Measurements from ENCODE around the gene TMEM18. TPM values are rescaled to one million over a fixed set of nuclear protein-coding genes. Genes with fewer than 3 reads are reported as not detected.

Gene TMEM18
- polyA plus RNA-seq, 1 of the 3 experiments (the other 2 are of a cell fraction) = 29.3 TPM

- TF ChIP-seq, protein P1, sequence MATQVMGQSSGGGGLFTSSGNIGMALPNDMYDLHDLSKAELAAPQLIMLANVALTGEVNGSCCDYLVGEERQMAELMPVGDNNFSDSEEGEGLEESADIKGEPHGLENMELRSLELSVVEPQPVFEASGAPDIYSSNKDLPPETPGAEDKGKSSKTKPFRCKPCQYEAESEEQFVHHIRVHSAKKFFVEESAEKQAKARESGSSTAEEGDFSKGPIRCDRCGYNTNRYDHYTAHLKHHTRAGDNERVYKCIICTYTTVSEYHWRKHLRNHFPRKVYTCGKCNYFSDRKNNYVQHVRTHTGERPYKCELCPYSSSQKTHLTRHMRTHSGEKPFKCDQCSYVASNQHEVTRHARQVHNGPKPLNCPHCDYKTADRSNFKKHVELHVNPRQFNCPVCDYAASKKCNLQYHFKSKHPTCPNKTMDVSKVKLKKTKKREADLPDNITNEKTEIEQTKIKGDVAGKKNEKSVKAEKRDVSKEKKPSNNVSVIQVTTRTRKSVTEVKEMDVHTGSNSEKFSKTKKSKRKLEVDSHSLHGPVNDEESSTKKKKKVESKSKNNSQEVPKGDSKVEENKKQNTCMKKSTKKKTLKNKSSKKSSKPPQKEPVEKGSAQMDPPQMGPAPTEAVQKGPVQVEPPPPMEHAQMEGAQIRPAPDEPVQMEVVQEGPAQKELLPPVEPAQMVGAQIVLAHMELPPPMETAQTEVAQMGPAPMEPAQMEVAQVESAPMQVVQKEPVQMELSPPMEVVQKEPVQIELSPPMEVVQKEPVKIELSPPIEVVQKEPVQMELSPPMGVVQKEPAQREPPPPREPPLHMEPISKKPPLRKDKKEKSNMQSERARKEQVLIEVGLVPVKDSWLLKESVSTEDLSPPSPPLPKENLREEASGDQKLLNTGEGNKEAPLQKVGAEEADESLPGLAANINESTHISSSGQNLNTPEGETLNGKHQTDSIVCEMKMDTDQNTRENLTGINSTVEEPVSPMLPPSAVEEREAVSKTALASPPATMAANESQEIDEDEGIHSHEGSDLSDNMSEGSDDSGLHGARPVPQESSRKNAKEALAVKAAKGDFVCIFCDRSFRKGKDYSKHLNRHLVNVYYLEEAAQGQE (IDR thresholded peaks at IDR 0.05; ENCODE audit: low read depth, low read length) = no peak
- no peak for TF ChIP-seq MEF2A (IDR thresholded peaks at IDR 0.05; ENCODE audit: borderline replicate concordance, low read depth)
- TF ChIP-seq ELF1 (IDR thresholded peaks at IDR 0.05) = no peak
- TF ChIP-seq NRF1 (IDR thresholded peaks at IDR 0.05; ENCODE audit: low read depth, low read length) = no peak
- TF ChIP-seq TAF1 (IDR thresholded peaks at IDR 0.05; ENCODE audit: borderline replicate concordance, low read depth, low read length) = no peak
- no peak for TF ChIP-seq GABPA (IDR thresholded peaks at IDR 0.05; ENCODE audit: low read depth)
- no peak for TF ChIP-seq CHD2 (IDR thresholded peaks at IDR 0.05; ENCODE audit: low read length, partially characterized antibody)
- TF ChIP-seq YY1 (IDR thresholded peaks at IDR 0.05; ENCODE audit: low read depth) = no peak
- TF ChIP-seq SIN3A (IDR thresholded peaks at IDR 0.05; ENCODE audit: borderline replicate concordance, low read depth, low read length) = no peak
Measured at GRCh38 chr2:630451-631320, 46.5 kb downstream of the TMEM18 start (continued).

DNA sequence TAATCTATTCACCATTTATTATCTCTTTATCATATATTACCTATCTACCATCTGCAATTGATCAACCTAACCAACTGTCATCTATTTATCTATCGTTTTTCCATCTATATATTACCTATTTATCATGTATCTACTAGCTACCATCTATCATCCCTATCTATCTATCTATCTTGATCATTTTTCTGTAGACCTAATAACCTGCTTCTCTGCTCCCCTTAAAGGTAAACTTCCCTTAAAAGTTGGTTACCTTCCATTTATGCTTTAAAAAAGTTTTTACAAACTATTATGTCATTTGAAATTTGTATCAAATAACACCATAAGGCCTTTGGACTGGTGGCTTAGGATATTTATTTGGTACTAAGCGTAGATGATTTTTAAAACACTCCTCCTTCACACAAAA is 47.2 kb downstream of the TMEM18 start:
- Histone ChIP-seq H3K27me3 (ENCODE audit: insufficient read depth) (no peaks in the 10 kb centered on the region), H3K4me3 (ENCODE audit: low read depth in 2 of 2, low read length in 1 of 2) (no peak overlapping the region), H3K36me3 (replicated peaks in 1 of 2; ENCODE audit: control insufficient read depth in 1 of 2, insufficient read depth in 2 of 2, low read length in 1 of 2) (no peaks in the 10 kb centered on the region), H3K27ac (ENCODE audit: low read depth in 2 of 2, low read length in 1 of 2) (no peak overlapping the region), H3F3A (replicated peaks; ENCODE audit: insufficient read depth) (no peaks in the 10 kb centered on the region), H3K9me2 (no peaks in the 10 kb centered on the region; the same call in 1 of the 2 replicates), H2AFZ (ENCODE audit: low read depth) (no peak overlapping the region), H3K9me3 (no peaks in the 10 kb centered on the region; the same call in 1 of the 2 replicates), H3K79me2 (ENCODE audit: insufficient read depth) (no peaks in the 10 kb centered on the region), H4K20me1 (ENCODE audit: insufficient read depth) (no peaks in the 10 kb centered on the region), H3K4me1 (ENCODE audit: control insufficient read depth in 1 of 2, insufficient read depth in 2 of 2, low read depth in 1 of 2, low read length in 1 of 2) (peaks cover 0 to 37% of the 10 kb centered on the region in 2 experiments; a peak in 2 of 4 replicates), H3K4me2 (no peak overlapping the region), H3K9ac (no peak overlapping the region)
- DNase-seq = no peak
- TF ChIP-seq FOXJ3 (CRISPR knock-in tag; IDR thresholded peaks at IDR 0.05) (no peak), MXI1 (IDR thresholded peaks at IDR 0.05; ENCODE audit: low read depth, low read length) (no peak), RFX5 (IDR thresholded peaks at IDR 0.05; ENCODE audit: low read length) (no peak), NFIC (IDR thresholded peaks at IDR 0.05; ENCODE audit: borderline replicate concordance) (no peak), SMC3 (IDR thresholded peaks at IDR 0.05; ENCODE audit: low read depth, low read length) (no peak), PBX3 (IDR thresholded peaks at IDR 0.05) (no peak), GATA2 (CRISPR knock-in tag; IDR thresholded peaks at IDR 0.05) (no peak), YY1 (IDR thresholded peaks at IDR 0.05; ENCODE audit: low read depth) (no peak), JUND (IDR thresholded peaks at IDR 0.05) (no peak)
- TF ChIP-seq, protein P1 (IDR thresholded peaks at IDR 0.05; ENCODE audit: low read depth, low read length) = no peak
- 13% methylated on average over 2 of the region's 2 CpGs for whole genome bisulfite sequencing (ENCODE audit: low lambda C conversion rate)
- CTCF ChIA-PET = interaction anchor here (0.6 to 1.4 kb wide), 2 partner anchors 85 to 100 kb away, joined by 3 to 4 read pairs; no protein-coding TSS in a partner anchor
- POLR2A ChIA-PET = no interaction called here

Data from SK-N-SH (cell line).